Stimulated activated CD4-positive, alpha-beta T cell treated with anti-CD3 and anti-CD28 coated beads, Interleukin-15, amount 100 ng/mL, for 48 hours (primary cell): Measurements from ENCODE around the gene CTNNA1.

Experiments
- DNase-seq, 2 donors: peaks; one replicate each; pipeline ENCODE4 v3.0.0-alpha.2; 2020; ENCODE audit warnings: low read depth in 2 of 2

Gene CTNNA1

GRCh38 chr5:138850865-138851435 is 97.7 kb downstream of the CTNNA1 start:
- no peak for DNase-seq

GRCh38 chr5:138853132-138853531 is 99.9 kb downstream of the CTNNA1 start:
- DNase-seq = no peak

- no peak for DNase-seq
These were observed 113.8 kb downstream of the CTNNA1 start for GRCh38 chr5:138867011-138867410.

- no peak for DNase-seq
These were observed 115.8 kb downstream of the CTNNA1 start for GRCh38 chr5:138869038-138869437.

- DNase-seq = peak in 1 of 2 donors; percentile 1
These were observed 116.7 kb downstream of the CTNNA1 start for GRCh38 chr5:138869763-138870500.

GRCh38 chr5:138870611-138871010 is 117.4 kb downstream of the CTNNA1 start:
- no peak for DNase-seq

GRCh38 chr5:138872841-138873465 is 119.7 kb downstream of the CTNNA1 start:
- no peak for DNase-seq

GRCh38 chr5:138873466-138874221 is 120.4 kb downstream of the CTNNA1 start:
- no peak for DNase-seq

GRCh38 chr5:138874241-138874640 is 121.0 kb downstream of the CTNNA1 start:
- DNase-seq = no peak

- no peak for DNase-seq
These were observed 121.7 kb downstream of the CTNNA1 start, which contains the start of gene LRRTM2 for GRCh38 chr5:138874771-138875551. TSS of gene LRRTM2 (minus strand) at chr5:138875335. CDS start at chr5:138874911, 424 bp downstream.

GRCh38 chr5:138875552-138875875 is 122.3 kb downstream of the CTNNA1 start:
- no peak for DNase-seq

- no peak for DNase-seq
These were observed 122.7 kb downstream of the CTNNA1 start for GRCh38 chr5:138875946-138876345.

GRCh38 chr5:138876811-138877210 is 123.6 kb downstream of the CTNNA1 start:
- no peak for DNase-seq

GRCh38 chr5:138878437-138879235 is 125.4 kb downstream of the CTNNA1 start:
- no peak for DNase-seq

GRCh38 chr5:138883211-138883610 is 130.0 kb downstream of the CTNNA1 start:
- no peak for DNase-seq

- DNase-seq = no peak
These were observed 130.9 kb downstream of the CTNNA1 start for GRCh38 chr5:138884094-138884493.

GRCh38 chr5:138884554-138884953 is 131.3 kb downstream of the CTNNA1 start:
- no peak for DNase-seq

- no peak for DNase-seq
These were observed 136.8 kb downstream of the CTNNA1 start for GRCh38 chr5:138889994-138890393.

GRCh38 chr5:138890644-138891043 is 137.4 kb downstream of the CTNNA1 start:
- no peak for DNase-seq

- DNase-seq = no peak
These were observed 142.7 kb downstream of the CTNNA1 start for GRCh38 chr5:138895918-138896317.

- no peak for DNase-seq
These were observed 145.1 kb downstream of the CTNNA1 start for GRCh38 chr5:138898299-138898698.
